Measurements from ENCODE around the gene GLIS2. TPM values are rescaled to one million over a fixed set of nuclear protein-coding genes. Genes with fewer than 3 reads are reported as not detected.

Gene GLIS2
- total and polyA plus RNA-seq, 2 donors (not counting 1 experiment from before 2014, with no cell fraction given) = 4.0 to 6.0 TPM

- Histone ChIP-seq H3K36me3 (ENCODE audit: control insufficient read depth, insufficient read depth, low read length) (no peaks in the 10 kb centered on the region), H3K9me3 (ENCODE audit: control insufficient read depth, insufficient read depth, low read depth, low read length) (no peaks in the 10 kb centered on the region), H3K4me2 (ENCODE audit: extremely low read depth, insufficient read depth, low read length) (peak overlapping the region; percentile 90), H3K79me2 (ENCODE audit: control insufficient read depth, insufficient read depth, low read length) (peaks cover 16% of the 10 kb centered on the region), H3K27ac (ENCODE audit: insufficient read depth, low read length) (peak overlapping the region; percentile 73), H3K27me3 (ENCODE audit: control insufficient read depth, insufficient read depth, low read length) (no peaks in the 10 kb centered on the region), H3K4me3 (replicated peaks in 1 of 4; ENCODE audit: control extremely low read depth in 1 of 4, insufficient read depth in 1 of 4, low read depth in 3 of 4, low read length in 4 of 4) (peak overlapping the region; percentile 50 to 88 (median 53)), H3K4me1 (ENCODE audit: control insufficient read depth, extremely low read depth, insufficient read depth, low read length) (peaks cover 7% of the 10 kb centered on the region), H2AFZ (ENCODE audit: low read length) (peak overlapping the region; percentile 59), H4K20me1 (ENCODE audit: control insufficient read depth, extremely low read depth, insufficient read depth, low read length) (no peaks in the 10 kb centered on the region), H3K9ac (ENCODE audit: insufficient read depth, low read length) (peak overlapping the region; percentile 69)
- DNase-seq (ENCODE audit: low read depth in 2 of 2) = peak; percentile 34 to 47
- no peak for TF ChIP-seq EZH2 (IDR thresholded peaks at IDR 0.05; ENCODE audit: low read length, missing control alignments)
- peak; percentile 42 to 49 for TF ChIP-seq CTCF (conservative IDR thresholded peaks at IDR 0.05 in 1 of 2, IDR thresholded peaks at IDR 0.05 in 1 of 2; ENCODE audit: low read depth in 1 of 2, low read length in 2 of 2)
Observed at GRCh38 chr16:4273858-4274311, 42.0 kb upstream of the GLIS2 start.

- H3K79me2 ChIP-seq (ENCODE audit: control insufficient read depth, insufficient read depth, low read length) = peaks cover 8% of the 10 kb centered on the region
- H3K4me3 ChIP-seq (replicated peaks in 1 of 4; ENCODE audit: control extremely low read depth in 1 of 4, insufficient read depth in 1 of 4, low read depth in 3 of 4, low read length in 4 of 4) = no peak overlapping the region
- no peaks in the 10 kb centered on the region for H3K9me3 ChIP-seq (ENCODE audit: control insufficient read depth, insufficient read depth, low read depth, low read length)
- H3K4me1 ChIP-seq (ENCODE audit: control insufficient read depth, extremely low read depth, insufficient read depth, low read length) = peaks cover 6% of the 10 kb centered on the region
- no peak overlapping the region for H3K4me2 ChIP-seq (ENCODE audit: extremely low read depth, insufficient read depth, low read length)
- no peaks in the 10 kb centered on the region for H4K20me1 ChIP-seq (ENCODE audit: control insufficient read depth, extremely low read depth, insufficient read depth, low read length)
- TF ChIP-seq EZH2 (IDR thresholded peaks at IDR 0.05; ENCODE audit: low read length, missing control alignments) (no peak), CTCF (conservative IDR thresholded peaks at IDR 0.05 in 1 of 2, IDR thresholded peaks at IDR 0.05 in 1 of 2; ENCODE audit: low read depth in 1 of 2, low read length in 2 of 2) (no peak)
- no peak overlapping the region for H3K27ac ChIP-seq (ENCODE audit: insufficient read depth, low read length)
- H2AFZ ChIP-seq (ENCODE audit: low read length) = no peak overlapping the region
- H3K27me3 ChIP-seq (ENCODE audit: control insufficient read depth, insufficient read depth, low read length) = no peaks in the 10 kb centered on the region
- no peak for DNase-seq (ENCODE audit: low read depth in 2 of 2)
- no peaks in the 10 kb centered on the region for H3K36me3 ChIP-seq (ENCODE audit: control insufficient read depth, insufficient read depth, low read length)
- no peak overlapping the region for H3K9ac ChIP-seq (ENCODE audit: insufficient read depth, low read length)
Observed at GRCh38 chr16:4275861-4276260, 40.0 kb upstream of the GLIS2 start.

GRCh38 chr16:4277987-4278513 lies 37.8 kb upstream of the GLIS2 start:
- Histone ChIP-seq H3K4me2 (ENCODE audit: extremely low read depth, insufficient read depth, low read length) (no peak overlapping the region), H4K20me1 (ENCODE audit: control insufficient read depth, extremely low read depth, insufficient read depth, low read length) (no peaks in the 10 kb centered on the region), H3K27me3 (ENCODE audit: control insufficient read depth, insufficient read depth, low read length) (no peaks in the 10 kb centered on the region), H3K9me3 (ENCODE audit: control insufficient read depth, insufficient read depth, low read depth, low read length) (no peaks in the 10 kb centered on the region), H2AFZ (ENCODE audit: low read length) (no peak overlapping the region), H3K4me3 (replicated peaks in 1 of 4; ENCODE audit: control extremely low read depth in 1 of 4, insufficient read depth in 1 of 4, low read depth in 3 of 4, low read length in 4 of 4) (no peak overlapping the region), H3K9ac (ENCODE audit: insufficient read depth, low read length) (no peak overlapping the region), H3K27ac (ENCODE audit: insufficient read depth, low read length) (no peak overlapping the region), H3K36me3 (ENCODE audit: control insufficient read depth, insufficient read depth, low read length) (no peaks in the 10 kb centered on the region), H3K79me2 (ENCODE audit: control insufficient read depth, insufficient read depth, low read length) (no peaks in the 10 kb centered on the region), H3K4me1 (ENCODE audit: control insufficient read depth, extremely low read depth, insufficient read depth, low read length) (no peaks in the 10 kb centered on the region)
- TF ChIP-seq CTCF (conservative IDR thresholded peaks at IDR 0.05 in 1 of 2, IDR thresholded peaks at IDR 0.05 in 1 of 2; ENCODE audit: low read depth in 1 of 2, low read length in 2 of 2) (no peak), EZH2 (IDR thresholded peaks at IDR 0.05; ENCODE audit: low read length, missing control alignments) (no peak)
- DNase-seq (ENCODE audit: low read depth in 2 of 2) = no peak

Data from fibroblast of lung (primary cell).